ENCODE data around the gene KCNQ5.
"Not testable (repeated sequence)": the region's sequence is repeated elsewhere in the genome, so short reads cannot be mapped to it uniquely, and the experiment has no call there.

Gene KCNQ5

GRCh38 chr6:72952808-72953630, 331.2 kb downstream of the KCNQ5 start:
- peak; percentile 91 for DNase-seq (ENCODE audit: low spot score)

GRCh38 chr6:72953971-72954381, 332.1 kb downstream of the KCNQ5 start:
- DNase-seq (ENCODE audit: low spot score), result peak; percentile 67

GRCh38 chr6:72954716-72955115, 332.9 kb downstream of the KCNQ5 start:
- DNase-seq (ENCODE audit: low spot score), result no peak

- DNase-seq (ENCODE audit: low spot score), result peak; percentile 40
These were observed 333.8 kb downstream of the KCNQ5 start for GRCh38 chr6:72955666-72956065.

GRCh38 chr6:72956272-72956671, 334.4 kb downstream of the KCNQ5 start:
- DNase-seq (ENCODE audit: low spot score), result no peak

- no peak for DNase-seq (ENCODE audit: low spot score)
These were observed 338.0 kb downstream of the KCNQ5 start for GRCh38 chr6:72959821-72960220.

- peak; percentile 13 for DNase-seq (ENCODE audit: low spot score)
These were observed 342.1 kb downstream of the KCNQ5 start for GRCh38 chr6:72963946-72964345.

GRCh38 chr6:72966628-72967280, 344.9 kb downstream of the KCNQ5 start:
- peak; percentile 41 for DNase-seq (ENCODE audit: low spot score)

GRCh38 chr6:72967329-72967728, 345.5 kb downstream of the KCNQ5 start:
- DNase-seq (ENCODE audit: low spot score), result no peak

- DNase-seq (ENCODE audit: low spot score), result peak; percentile 95
These were observed 346.8 kb downstream of the KCNQ5 start for GRCh38 chr6:72968704-72969103.

- DNase-seq (ENCODE audit: low spot score), result peak; percentile 36
These were observed 347.8 kb downstream of the KCNQ5 start for GRCh38 chr6:72969666-72970065.

- DNase-seq (ENCODE audit: low spot score), result no peak
These were observed 350.7 kb downstream of the KCNQ5 start for GRCh38 chr6:72972579-72972978.

GRCh38 chr6:72974276-72974675, 352.4 kb downstream of the KCNQ5 start:
- no peak for DNase-seq (ENCODE audit: low spot score)

GRCh38 chr6:72975352-72975752, 353.5 kb downstream of the KCNQ5 start:
- DNase-seq (ENCODE audit: low spot score), result no peak

- no peak for DNase-seq (ENCODE audit: low spot score)
These were observed 354.6 kb downstream of the KCNQ5 start for GRCh38 chr6:72976484-72976883.

GRCh38 chr6:72977114-72977513, 355.2 kb downstream of the KCNQ5 start:
- no peak for DNase-seq (ENCODE audit: low spot score)

GRCh38 chr6:72978808-72979207, 356.9 kb downstream of the KCNQ5 start:
- DNase-seq (ENCODE audit: low spot score), result not testable (repeated sequence)

- DNase-seq (ENCODE audit: low spot score), result not testable (repeated sequence)
These were observed 362.4 kb downstream of the KCNQ5 start for GRCh38 chr6:72984189-72984831.

- no peak for DNase-seq (ENCODE audit: low spot score)
These were observed 363.3 kb downstream of the KCNQ5 start for GRCh38 chr6:72984981-72985665.

- DNase-seq (ENCODE audit: low spot score), result no peak
These were observed 365.4 kb downstream of the KCNQ5 start for GRCh38 chr6:72987301-72987700.

- no peak for DNase-seq (ENCODE audit: low spot score)
These were observed 378.1 kb downstream of the KCNQ5 start for GRCh38 chr6:72999995-73000394.

- no peak for DNase-seq (ENCODE audit: low spot score)
These were observed 378.6 kb downstream of the KCNQ5 start for GRCh38 chr6:73000460-73000859.
